Iris pigment epithelial cell (primary cell): ENCODE results near the gene TMEM132C.

ENCODE experiments used
- DNase-seq: peaks from one replicate; pipeline ENCODE4 v3.0.0-alpha.2; 2011; ENCODE audit warnings: low read depth

The TMEM132C gene

DNA sequence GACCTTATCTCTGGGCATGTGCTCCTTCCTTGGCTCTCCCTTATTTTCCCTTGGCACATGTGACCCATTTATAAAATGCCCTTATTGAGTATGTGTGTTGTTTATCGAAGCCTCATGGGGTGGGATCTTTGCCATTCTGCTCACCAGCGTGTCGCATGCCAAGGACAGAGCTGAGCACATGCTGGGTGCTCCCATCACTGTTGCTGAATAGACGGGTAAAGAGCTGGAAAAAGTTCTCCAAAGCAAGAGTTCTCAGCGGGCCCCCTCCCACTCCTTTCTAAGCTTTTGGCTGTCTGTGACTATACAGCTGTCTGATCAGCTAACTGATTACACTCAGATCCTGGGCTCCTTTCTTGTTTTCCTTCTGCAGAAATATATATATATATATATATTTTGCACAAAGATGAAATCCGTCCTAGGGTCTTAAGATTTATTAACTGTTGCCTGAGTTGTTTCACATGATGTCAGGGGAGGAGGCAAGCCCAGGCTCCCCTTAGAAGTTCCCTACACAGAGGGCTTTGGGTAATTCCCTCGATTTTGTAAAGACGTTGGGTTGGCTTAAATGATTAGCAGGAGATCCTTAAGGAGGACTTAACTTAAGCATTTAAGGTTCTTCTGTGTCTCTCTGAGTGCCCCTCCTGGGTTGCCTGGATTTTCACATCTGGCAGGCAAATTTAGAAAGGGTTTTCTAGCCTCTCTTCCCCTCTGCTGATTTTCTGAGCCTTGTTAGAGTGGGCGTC is 71.6 kb downstream of the TMEM132C start:
- no peak for DNase-seq

DNA sequence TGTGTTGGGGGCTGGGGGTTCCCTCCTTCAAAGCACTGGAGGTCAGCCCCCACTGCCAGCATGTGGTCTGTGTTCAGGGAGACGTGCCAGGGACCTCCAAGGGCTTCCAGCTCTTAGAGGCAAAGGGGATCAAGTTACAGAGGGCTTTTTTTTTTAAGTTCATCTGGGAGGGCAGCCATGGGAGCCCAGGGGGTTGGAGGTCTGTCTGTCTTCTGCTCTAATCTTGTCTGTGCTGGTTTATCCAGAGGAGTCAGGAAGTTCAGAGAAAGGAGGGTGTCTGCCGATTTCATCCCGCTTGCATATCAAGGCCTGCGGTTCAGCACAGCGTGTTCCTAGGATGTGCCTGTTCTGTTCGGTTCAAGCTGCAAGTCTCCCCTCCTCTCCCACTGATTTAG is 72.2 kb downstream of the TMEM132C start:
- DNase-seq = no peak

DNA sequence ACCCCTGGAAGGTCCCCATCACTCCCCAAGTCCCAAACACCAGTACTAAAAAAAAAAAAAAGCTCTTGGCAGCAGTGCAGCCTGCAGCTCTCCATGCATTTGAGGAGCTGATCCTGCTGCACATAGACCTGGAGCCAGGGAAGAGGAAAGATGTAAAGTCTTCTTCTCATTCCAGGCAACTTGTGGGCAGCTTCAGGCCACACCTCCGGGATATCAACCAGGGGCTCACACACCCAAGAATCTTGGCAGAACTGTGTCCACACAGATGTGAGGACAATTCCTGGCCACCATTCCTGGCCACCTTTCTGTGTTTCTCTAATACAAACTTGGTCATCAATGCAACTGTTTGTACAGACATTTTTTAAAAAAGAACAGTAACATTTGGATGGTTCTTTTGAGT is 72.7 kb downstream of the TMEM132C start:
- DNase-seq = no peak

DNA sequence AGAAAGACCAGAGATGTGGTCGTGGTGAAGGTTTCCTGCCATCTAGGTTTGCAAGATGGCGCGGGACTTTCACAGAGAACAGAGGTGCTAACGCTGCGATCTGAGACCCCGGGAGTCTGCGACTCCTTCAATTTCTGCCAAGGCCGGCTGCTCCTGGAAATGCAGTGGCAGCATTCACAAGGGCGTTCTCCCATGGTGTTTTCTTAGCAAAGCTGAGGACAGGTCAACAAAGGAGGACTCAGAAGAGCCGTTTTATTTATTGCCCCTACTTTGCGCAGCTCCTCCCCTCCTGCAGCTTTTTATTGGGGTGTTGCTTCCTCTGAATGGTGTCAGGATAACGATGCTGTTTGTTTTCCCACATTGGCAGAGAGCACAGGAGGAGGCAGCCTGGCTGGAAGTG is 86.3 kb downstream of the TMEM132C start:
- no peak for DNase-seq

DNA sequence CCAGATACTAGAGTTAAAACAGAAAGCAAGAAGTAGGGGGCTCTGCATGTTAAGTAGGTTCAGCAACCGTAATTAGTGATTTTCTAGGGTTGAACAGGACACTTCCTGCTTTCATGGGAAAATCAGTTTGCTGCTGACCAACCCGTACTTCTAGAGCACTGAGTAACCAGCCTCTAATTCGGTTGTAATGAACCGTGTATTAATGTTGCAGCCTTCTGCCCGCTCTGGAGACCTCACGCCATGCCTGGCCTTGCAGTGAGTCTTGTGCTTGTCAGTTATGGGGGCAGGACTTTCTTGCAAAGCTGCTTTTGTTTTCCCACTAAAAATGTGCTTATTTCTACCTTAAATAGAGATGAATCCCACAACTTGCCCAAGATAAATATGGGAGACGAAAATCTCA is 89.6 kb downstream of the TMEM132C start:
- DNase-seq = no peak

DNA sequence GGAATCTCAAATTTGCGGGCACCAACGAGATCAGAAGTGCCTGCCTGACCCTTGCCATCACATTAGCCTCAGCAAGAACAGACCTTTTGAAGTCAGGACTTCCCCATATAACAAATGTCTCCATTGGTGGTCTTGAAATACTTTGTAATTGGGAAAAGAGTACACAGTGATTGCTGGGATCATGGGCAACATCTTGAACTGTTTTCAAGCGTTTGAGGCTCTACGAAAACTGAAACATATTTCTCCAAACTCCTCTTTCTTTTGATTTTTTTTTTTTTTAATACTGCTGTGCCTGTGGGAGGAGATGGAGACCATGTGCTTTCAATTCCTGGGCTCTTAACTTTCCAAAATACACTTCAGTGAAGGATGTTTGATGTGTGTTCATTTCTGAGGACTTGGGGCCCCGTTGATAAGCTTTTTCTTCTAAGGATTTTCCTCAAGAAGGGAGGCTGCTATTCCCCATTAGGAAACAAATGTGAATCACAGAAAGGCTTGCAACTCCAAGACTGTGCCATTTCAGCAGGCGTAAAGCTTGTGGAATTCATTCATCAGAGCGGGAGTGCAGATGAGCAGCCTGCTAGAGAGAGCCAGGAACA is 94.5 kb downstream of the TMEM132C start:
- DNase-seq = no peak

DNA sequence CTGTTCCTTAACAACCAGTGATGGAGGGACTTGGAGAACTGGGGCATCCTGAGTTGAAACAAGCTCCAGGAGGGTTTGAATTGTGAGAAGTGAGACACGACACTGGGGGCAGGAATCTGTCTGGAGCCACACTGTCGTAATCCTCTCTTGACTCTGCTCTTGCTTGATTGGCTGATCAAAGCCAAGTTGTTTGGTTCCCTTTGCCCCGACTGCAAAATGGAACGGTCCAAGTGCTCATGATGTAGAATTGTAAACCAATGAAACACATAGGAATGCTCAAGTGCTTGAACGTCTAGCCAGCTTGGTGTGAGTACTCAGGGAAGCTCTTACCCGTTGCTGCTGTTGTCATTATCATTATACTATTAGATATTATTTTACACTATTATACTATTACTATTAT is 98.1 kb downstream of the TMEM132C start:
- DNase-seq = no peak

DNA sequence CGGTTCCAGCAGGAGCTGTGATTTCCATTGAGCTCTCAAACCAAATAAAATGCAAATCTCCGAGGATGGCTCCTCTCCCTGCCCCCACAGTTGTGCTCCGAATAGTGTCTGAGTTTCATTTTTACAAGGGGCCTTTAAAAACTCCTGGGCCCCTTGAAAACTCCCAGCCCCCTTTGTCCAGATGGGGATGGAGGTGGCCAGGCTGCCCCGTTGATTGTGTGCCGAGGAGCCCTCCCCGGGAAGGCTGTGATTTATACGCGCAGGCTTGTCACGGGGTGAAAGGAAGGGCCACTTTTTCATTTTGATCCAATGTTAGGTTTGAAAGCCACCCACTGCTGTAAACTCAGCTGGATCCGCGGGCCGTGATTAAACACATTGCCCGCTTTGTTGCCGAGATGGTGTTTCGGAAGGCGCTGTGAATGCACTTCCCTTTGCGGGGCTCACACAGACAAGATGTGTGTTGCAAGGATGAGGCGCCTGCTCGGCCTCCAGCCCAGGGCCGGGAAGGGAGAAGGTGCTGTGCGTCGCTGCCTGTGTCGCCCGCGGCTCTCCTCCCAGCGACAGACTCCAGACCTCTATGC is 98.8 kb downstream of the TMEM132C start:
- no peak for DNase-seq

DNA sequence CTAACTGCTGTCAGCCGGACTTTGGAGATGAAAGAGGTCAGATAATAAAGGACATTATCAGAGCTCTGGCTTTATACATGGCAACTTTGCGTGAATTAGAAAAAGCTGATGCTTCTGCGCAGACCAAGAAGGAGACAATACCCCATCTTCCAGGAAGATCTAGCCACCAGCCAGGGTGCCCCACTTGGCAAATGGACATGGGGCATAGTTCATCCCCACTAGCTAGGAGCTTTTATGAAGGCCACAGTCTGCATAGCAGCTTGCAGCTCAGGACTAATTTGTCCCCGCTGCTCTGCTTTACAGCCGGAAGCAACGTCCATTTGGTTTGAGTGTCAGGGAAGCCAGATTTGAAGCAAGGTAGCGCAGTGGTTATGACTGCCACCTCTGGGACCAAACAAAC is 101.0 kb downstream of the TMEM132C start:
- no peak for DNase-seq

DNA sequence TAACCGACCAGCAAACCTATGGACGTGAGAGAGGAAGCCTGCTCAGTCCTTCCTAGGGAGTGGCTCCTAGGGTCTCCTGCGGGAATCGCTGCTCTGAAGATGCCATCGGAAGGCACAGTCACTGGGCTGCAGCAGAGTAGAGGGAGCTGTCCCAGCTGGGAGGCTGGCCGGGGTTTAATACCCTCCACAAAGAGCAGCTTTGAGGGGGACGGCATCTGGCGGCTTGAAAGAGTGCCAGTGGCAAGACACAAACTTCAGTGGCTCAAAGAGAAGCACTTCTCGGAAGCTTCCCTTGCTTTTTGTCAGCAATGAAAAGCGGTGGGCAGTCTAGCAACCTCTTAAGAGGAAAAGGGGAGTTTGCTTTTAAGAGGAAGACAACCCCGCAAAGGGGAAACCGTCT is 114.6 kb downstream of the TMEM132C start:
- no peak for DNase-seq

DNA sequence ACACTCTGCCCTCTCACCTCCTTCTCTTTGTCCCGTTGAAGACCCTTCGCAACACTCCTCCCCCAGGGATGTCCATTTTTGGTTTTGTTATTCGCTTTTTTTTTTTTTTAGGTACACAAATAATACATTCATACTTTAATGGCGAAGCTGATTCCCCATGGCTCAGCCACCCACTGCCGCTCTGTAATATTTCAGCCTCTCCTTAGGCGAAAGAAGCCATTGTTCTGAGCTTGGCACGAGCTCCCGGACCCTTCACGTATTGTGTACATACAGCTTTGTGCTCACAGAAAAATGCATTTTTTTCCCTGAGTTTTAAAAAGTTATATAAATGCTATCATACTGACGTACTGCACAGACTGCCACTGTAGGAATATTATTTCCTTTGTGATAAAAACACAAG is 115.0 kb downstream of the TMEM132C start:
- DNase-seq = no peak

DNA sequence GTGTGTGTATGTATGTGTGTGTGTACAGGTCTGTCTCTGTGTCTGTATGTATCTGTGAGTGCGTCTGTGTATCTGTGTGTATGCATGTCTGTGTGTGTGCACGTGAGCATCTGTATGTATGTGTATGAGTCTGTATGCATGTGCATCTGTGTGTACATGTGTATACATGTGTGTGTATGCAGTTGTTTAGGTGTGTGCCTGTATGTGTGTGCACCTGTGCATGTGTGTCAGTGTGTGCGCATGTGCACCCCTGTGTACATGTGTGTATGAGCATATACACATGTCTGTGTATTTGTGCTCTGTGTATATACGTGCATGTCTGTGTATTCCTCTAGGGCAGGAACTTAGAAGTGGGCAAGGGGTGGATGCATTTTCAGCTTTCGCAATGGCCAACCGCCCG is 116.0 kb downstream of the TMEM132C start:
- DNase-seq = no peak

DNA sequence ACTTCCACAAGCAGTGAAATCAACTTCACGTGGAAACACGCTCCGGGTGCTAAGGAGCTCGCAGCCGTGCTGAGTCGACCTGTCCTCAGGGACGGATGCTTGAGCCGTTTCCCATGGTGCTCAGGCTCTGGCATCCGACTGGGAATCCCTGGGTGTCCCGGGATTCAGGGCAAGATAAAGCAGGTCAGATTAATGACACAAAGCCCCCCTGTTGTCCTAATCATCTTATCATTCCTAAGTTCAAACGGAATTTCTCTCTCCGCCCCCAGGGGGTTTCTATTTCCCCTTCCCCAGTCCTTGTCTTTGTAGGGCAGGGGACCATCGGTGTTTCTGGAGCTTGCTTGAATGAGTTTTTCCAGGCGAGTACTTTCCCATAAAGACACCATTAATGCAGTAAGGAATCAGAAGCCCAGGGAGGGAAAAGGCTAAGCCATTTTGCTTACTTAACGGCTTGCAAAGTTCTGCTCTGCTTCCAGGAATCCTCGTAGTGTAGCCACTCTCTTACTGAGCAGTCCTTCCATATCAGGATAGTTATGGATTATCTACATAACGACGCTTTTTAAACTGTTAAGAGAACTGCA is 116.5 kb downstream of the TMEM132C start:
- no peak for DNase-seq

DNA sequence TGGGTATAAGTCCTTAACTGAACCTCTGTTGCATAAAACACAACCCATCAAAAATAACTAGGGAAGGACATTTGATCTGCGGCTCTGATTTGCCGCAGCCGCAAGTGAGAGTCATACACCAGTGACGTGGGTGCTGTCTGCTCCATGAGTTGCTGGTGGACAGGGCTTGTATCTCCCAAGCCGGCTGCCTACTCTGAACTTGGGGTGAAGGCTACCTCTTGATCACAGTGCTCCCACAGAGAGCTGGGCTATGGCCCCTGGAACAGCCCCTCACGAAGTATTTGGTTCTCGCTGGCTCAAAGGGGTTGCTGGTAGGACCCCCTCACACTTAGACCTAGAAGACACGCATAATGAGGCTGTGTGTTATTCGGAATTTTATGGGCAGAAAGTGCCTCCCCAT is 118.8 kb downstream of the TMEM132C start:
- no peak for DNase-seq

DNA sequence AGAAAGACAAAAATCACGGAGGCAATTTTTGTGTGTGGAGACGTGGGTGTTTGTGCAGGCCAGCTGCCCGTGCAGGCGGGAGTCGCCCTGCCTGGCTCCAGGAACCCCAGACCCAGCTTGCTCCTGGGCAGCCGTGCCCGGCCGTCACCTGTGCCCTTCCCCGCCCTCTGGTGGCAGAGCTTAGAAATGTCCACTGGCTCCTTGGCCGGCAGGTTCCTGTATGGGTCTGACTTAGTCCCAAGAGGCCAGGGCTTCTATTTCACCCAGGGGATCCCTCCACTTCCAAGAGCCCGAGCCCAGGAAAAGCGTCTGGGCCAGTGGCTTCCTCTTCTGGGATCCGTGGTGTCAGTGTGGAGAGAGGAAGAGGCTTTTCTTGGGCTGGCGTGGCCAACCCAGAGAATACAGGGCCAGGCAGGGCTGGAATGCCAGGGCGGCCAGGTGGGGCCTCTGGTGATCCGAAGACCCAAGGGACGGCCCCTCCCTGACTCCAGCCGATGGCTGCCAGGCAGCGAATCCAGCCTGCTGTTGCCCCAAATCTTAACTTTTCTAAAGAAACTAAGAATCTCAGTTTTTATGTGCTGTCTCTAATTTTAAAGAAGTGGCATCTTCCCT is 120.9 kb downstream of the TMEM132C start:
- DNase-seq = peak; percentile 1

DNA sequence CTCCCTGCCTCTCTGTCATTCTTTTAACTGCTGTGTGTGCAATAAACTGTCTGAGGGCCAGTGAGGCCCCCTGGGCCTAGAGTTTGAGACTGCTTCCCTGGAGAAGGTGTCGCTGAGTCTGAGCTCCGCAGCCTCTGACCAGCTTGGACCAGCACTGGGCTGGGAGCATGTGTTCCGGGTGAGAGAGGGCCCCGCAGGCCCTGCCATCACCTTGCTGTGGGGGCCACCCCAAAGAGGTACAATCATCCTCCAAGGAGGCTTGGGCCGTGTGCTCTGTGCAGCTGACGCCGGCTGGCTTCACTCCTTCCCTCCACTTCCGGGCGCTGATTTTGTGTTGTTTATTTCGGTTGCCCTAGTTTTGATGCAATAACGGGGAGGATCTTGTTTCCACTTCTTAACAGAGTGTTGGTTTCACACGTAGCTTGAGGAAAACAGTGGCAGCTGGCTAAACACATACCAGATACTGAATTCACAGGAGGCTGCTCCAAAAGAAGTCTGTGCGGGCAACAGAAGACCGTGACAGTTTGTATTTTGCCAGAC is 121.6 kb downstream of the TMEM132C start:
- DNase-seq = no peak

DNA sequence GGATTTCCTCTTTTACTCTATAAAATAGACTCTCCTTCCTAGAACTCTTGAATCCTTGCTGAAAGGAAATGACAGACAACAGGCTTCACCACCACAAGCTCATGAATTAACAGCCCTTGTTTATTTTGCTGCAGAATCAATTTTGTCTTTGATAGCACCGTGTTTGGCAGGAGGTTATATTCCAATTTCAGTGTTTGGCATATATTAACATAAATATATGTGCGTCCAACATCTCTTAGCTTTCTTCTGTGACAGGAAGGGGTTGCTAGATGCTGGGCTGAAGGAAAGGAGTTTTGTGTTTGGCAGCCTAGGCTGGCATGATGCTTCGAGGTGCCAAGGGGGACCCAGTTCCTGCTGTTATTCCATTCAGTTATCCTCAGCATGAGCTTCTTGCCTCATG is 126.4 kb downstream of the TMEM132C start:
- DNase-seq = no peak

DNA sequence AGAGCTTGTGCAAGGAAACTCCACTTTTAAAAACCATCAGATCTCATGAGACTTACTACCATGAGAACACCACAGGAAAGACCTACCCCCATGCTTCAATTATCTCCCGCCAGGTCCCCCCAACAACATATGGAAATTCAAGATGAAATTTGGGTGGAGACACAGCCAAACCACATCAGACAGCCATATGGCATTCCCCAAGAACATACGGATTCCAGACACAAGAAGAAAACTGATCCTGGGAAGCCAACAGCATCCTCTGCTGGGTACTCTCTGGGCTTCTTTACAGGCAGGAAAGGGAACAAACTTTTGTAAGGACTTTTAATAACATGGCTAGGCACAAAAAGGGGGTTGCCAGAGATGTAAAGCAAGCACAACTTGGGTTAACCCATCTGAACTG is 127.2 kb downstream of the TMEM132C start:
- DNase-seq = no peak

DNA sequence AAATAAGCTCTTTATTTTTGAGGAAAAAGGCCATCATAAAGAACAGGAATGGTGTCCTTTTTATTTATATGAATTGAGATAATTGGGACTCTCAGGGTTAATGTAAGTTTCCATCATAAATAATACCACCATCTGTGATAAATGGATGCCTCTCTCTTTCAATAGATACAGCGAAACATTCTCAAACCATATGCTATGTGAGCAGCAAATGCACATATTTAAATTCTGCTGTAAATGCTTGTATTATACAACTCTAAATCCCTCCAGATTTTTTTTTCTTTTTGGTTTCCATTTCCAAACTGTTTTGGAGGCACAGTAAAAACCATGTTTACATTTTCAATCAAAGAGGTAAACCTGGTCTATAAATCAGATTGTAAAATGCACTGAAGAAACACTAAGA is 132.3 kb downstream of the TMEM132C start:
- no peak for DNase-seq

DNA sequence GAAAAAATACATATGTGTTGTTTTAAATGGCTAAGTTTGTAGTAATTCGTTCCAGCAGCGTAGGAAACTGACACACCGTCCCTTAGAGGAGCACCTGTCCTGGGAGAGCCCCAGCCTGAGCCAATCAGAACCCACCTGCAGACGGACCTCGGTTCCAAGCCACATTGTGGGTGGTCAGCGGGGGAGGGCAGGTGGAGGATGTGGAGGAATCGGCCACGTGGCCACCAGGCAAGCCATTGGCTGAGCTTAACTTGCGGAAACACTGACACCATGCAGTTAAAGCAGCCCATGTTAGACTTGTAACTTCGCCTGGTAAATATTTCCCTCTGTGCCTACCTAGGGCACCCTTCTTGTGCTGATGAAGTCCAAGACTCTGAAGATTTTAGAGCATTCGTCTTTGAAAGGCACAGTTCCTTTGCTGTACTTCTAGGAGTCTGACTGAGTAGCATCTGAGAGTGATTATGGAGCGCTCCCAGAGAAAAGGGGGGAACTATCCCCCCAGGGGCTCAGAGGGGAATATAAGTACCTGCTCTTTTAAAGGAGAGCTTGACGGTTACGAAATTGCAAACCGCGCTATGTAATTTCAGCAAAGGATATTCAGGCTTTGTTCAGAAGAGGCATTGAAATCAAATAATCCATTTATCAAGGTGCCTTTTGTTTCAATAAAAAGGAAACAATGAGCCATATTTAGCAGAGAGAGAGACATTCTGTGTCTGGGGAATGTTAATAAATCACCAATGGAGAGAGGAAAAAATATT is 135.7 kb downstream of the TMEM132C start:
- no peak for DNase-seq

DNA sequence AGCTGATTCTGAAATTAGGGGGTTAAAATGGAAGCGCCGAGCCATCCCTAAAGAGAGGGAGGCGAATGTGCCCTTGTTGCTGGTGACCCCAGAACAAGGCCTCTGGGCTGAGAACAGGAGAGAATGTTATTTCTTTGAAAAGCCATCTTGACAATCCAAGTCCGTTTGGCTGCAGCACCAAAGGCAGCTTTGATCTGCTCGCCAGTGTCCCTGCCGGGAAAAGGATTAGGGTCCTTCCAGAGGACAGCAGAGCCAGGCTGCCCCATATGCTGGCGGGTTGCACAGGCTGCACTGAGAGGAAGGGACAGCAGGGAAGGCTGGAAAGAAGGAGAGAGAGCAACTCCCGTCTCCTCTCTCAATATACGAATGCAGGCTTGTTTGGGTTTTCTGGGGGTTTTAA is 141.7 kb downstream of the TMEM132C start:
- DNase-seq = no peak

DNA sequence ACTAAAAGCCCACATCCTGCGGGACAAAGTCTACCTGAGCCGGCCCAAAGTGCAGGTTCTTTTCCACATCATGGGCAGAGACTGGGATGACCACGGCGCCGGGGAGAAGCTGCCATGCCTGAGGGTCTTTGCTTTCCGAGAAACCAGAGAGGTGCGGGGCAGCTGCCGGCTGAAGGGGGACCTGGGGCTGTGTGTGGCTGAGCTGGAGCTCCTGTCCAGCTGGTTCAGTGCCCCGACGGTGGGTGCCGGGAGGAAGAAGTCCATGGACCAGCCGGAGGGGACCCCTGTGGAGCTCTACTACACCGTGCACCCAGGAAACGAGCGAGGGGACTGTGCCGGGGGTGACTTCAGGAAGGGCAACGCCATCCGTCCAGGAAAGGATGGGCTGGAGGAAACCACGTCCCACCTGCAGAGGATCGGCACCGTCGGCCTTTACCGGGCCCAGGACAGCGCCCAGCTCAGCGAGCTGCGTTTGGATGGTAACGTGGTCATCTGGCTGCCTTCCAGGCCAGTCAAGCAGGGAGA is 148.1 kb downstream of the TMEM132C start:
- DNase-seq = no peak
